Aorta (tissue), 5 donors: ENCODE data around the gene IFNA1. TPM values are rescaled to one million over a fixed set of nuclear protein-coding genes. Genes with fewer than 3 reads are reported as not detected.

Experiments used
- ATAC-seq: fragments of 200-7000 bp; cut with Tn5 transposase; one replicate; pipeline ENCODE4 v1.9.1; 2022; ENCODE audit warnings: moderate library complexity; ENCODE audit not compliant: low FRiP score
- DNase-seq, 2 donors: peaks; one replicate each; pipeline ENCODE4 v3.0.0-alpha.2; 2020
- H3K27ac ChIP-seq, 2 donors: one replicate each; pipeline ENCODE4 v1.5.1; 2013; ENCODE audit warnings: low read length in 2 of 2, mild to moderate bottlenecking in 2 of 2, moderate library complexity in 2 of 2, control low read depth in 1 of 2, inconsistent platforms in 1 of 2, low read depth in 1 of 2
- H3K27me3 ChIP-seq, 2 donors: one replicate each; pipeline ENCODE4 v1.6.1; 2013; ENCODE audit warnings: control low read depth in 1 of 2, low read length in 1 of 2, mild to moderate bottlenecking in 1 of 2, moderate library complexity in 1 of 2; ENCODE audit not compliant: insufficient read depth in 2 of 2, control insufficient read depth in 1 of 2
- H3K36me3 ChIP-seq, 2 donors: one replicate each; pipeline ENCODE4 v1.6.1; 2013; ENCODE audit warnings: control low read depth in 1 of 2, low read length in 1 of 2, mild to moderate bottlenecking in 1 of 2; ENCODE audit not compliant: insufficient read depth in 2 of 2, control insufficient read depth in 1 of 2
- H3K4me1 ChIP-seq, 2 donors: one replicate each; pipeline ENCODE4 v1.6.1; 2013; ENCODE audit warnings: low read length in 2 of 2, control low read depth in 1 of 2, mild to moderate bottlenecking in 1 of 2, moderate library complexity in 1 of 2; ENCODE audit not compliant: insufficient read depth in 2 of 2, control insufficient read depth in 1 of 2
- H3K4me3 ChIP-seq, 2 donors: one replicate each; pipeline ENCODE4 v1.5.1; 2013; ENCODE audit warnings: low read length in 2 of 2, control low read depth in 1 of 2, mild to moderate bottlenecking in 1 of 2
- H3K9me3 ChIP-seq: one replicate; pipeline ENCODE4 v1.6.1; 2013; ENCODE audit warnings: mild to moderate bottlenecking, low read length; ENCODE audit not compliant: control insufficient read depth
- WGBS, 2 donors: extraction: QIAGEN DNeasy Blood & Tissue Kit; methylation state at CpG; one replicate each; pipeline ENCODE4 v1.1.7; 2013; 5-methylcytosine and 5-hydroxymethylcytosine counted together
- intact Hi-C, 2 donors: fragments of 100-400 bp; cut with DNase I; formaldehyde crosslinking; loops; one replicate each; pipeline versions ENCODE4 v1.14.2 to v1.15.0; 2022
- long read RNA-seq, 2 donors: library from polyadenylated mRNA; unstranded; transcript quantifications; one replicate each; pipeline ENCODE4 v2.0.0, GENCODE V29; 2020 to 2021
- polyA plus RNA-seq, 2 donors: library from polyadenylated mRNA; stranded (reverse); fragments of 200-250 nt; gene quantifications; one replicate each; pipeline ENCODE4 v1.2.3, GENCODE V29; 2013
- total RNA-seq, 2 donors: library from RNA; stranded (reverse); fragmentation: NEBNext Ultra II Directional; extraction: Animal tissue kit (Norgen Biotek cat#: 25700); gene quantifications; one replicate each; pipeline ENCODE4 v1.2.1, GENCODE V29; 2021
- donor health status: healthy with polysubstance abuse.
- donor health status: Bipolar disorder and iron deficiency.
- donor health status: DM: no; HTN: no; CAD: no.
- donor health status: DM: no; HTN: no; CAD: no.
- donor health status: DM: yes; HTN: yes; CAD: no.

The IFNA1 gene
- not detected for total RNA-seq
- polyA plus RNA-seq: not detected
- long read RNA-seq, donor 1: 0 reads
- long read RNA-seq, donor 2: 0 reads

GRCh38 chr9:21440139-21440538 lies at the start of gene IFNA1:
Gene IFNA1 (plus strand): TSS chr9:21440439. CDS start chr9:21440508, 69 bp downstream.
- H3K9me3 ChIP-seq: peaks cover 2% of the 10 kb centered on the region
- ATAC-seq (no peak), DNase-seq (no peak)
- intact Hi-C loops: no loop called here
- no peak within 1 kb of the TSS for H3K4me3 ChIP-seq
- H3K27ac ChIP-seq: no peak within 1 kb of the TSS
- no peaks in the 10 kb centered on the region for H3K4me1 ChIP-seq
- 89% methylated on average over 4 of the region's 4 CpGs for WGBS, 2 donors
- no peaks in the 10 kb centered on the region for H3K27me3 ChIP-seq
- H3K36me3 ChIP-seq: no peaks in the 10 kb centered on the region

- WGBS, 2 donors: 81 to 86% methylated on average over 6 of the region's 6 CpGs
- DNase-seq (no peak), ATAC-seq (no peak)
- Histone ChIP-seq H3K4me1 (no peaks in the 10 kb centered on the region), H3K27ac (no peak overlapping the region), H3K9me3 (peaks cover 1% of the 10 kb centered on the region), H3K36me3 (no peaks in the 10 kb centered on the region), H3K4me3 (no peak overlapping the region), H3K27me3 (peaks cover 0 to 3% of the 10 kb centered on the region in 2 donors)
- intact Hi-C loops: loop anchor here in 1 of 2 donors (5.0 kb wide), 1 partner anchor 45 kb away; no protein-coding TSS in a partner anchor
Measured at GRCh38 chr9:21392270-21392669, 48.0 kb upstream of the IFNA1 start.

- DNase-seq: peak; percentile 52 to 81
- H3K27me3 ChIP-seq: peaks cover 0 to 6% of the 10 kb centered on the region in 2 donors
Measured at GRCh38 chr9:21395778-21396717, 44.2 kb upstream of the IFNA1 start.

GRCh38 chr9:21398955-21399489 lies 41.2 kb upstream of the IFNA1 start:
- Histone ChIP-seq H3K27ac (no peak overlapping the region), H3K4me3 (no peak overlapping the region), H3K27me3 (peaks cover 0 to 2% of the 10 kb centered on the region in 2 donors), H3K9me3 (no peaks in the 10 kb centered on the region), H3K36me3 (no peaks in the 10 kb centered on the region), H3K4me1 (no peaks in the 10 kb centered on the region)
- intact Hi-C loops: loop anchor here in 1 of 2 donors (5.0 kb wide), 1 partner anchor 67 kb away; no protein-coding TSS in a partner anchor
- ATAC-seq (no peak), DNase-seq (no peak)
- whole genome bisulfite sequencing, 2 donors: 88 to 91% methylated on average over 5 of the region's 5 CpGs

More at GRCh38 chr9:21395778-21396717, 44.2 kb upstream of the IFNA1 start:
- Histone ChIP-seq H3K27ac (no peak overlapping the region), H3K9me3 (peaks cover 1% of the 10 kb centered on the region), H3K4me1 (no peaks in the 10 kb centered on the region), H3K4me3 (peak overlapping the region in 1 of 2 donors; percentile 37), H3K36me3 (no peaks in the 10 kb centered on the region)
- ATAC-seq: peak; percentile 82
- intact Hi-C loops: loop anchor here (2.0 to 5.0 kb wide), 2 partner anchors 64 to 77 kb away; no protein-coding TSS in a partner anchor
- WGBS, 2 donors: 9% methylated on average over 40 of the region's 40 CpGs

- 36 to 43% methylated on average over 3 of the region's 3 CpGs for WGBS, 2 donors
- Histone ChIP-seq H3K4me1 (no peaks in the 10 kb centered on the region), H3K36me3 (no peaks in the 10 kb centered on the region), H3K9me3 (no peaks in the 10 kb centered on the region), H3K27ac (no peak overlapping the region), H3K4me3 (no peak overlapping the region), H3K27me3 (peaks cover 0 to 2% of the 10 kb centered on the region in 2 donors)
- no peak for DNase-seq
- ATAC-seq: no peak
- intact Hi-C loops: loop anchor here in 1 of 2 donors (5.0 kb wide), 1 partner anchor 68 kb away; no protein-coding TSS in a partner anchor
Measured at GRCh38 chr9:21399956-21400355, 40.3 kb upstream of the IFNA1 start.

- Histone ChIP-seq H3K4me3 (no peak overlapping the region), H3K9me3 (no peaks in the 10 kb centered on the region), H3K36me3 (no peaks in the 10 kb centered on the region), H3K27me3 (peaks cover 0 to 2% of the 10 kb centered on the region in 2 donors), H3K27ac (no peak overlapping the region), H3K4me1 (no peaks in the 10 kb centered on the region)
- 4 to 5% methylated on average over 53 of the region's 53 CpGs for WGBS, 2 donors
- DNase-seq (peak in 1 of 2 donors; percentile 71), ATAC-seq (peak; percentile 50)
- intact Hi-C loops: no loop called here
Measured at GRCh38 chr9:21402386-21403251, 37.6 kb upstream of the IFNA1 start.

GRCh38 chr9:21404146-21404545 lies 36.1 kb upstream of the IFNA1 start:
- Histone ChIP-seq H3K4me3 (no peak overlapping the region), H3K36me3 (no peaks in the 10 kb centered on the region), H3K27me3 (peaks cover 0 to 2% of the 10 kb centered on the region in 2 donors), H3K9me3 (no peaks in the 10 kb centered on the region), H3K27ac (no peak overlapping the region), H3K4me1 (no peaks in the 10 kb centered on the region)
- no peak for DNase-seq
- intact Hi-C loops: no loop called here
- no peak for ATAC-seq
- 5 to 6% methylated on average over 3 of the region's 3 CpGs for WGBS, 2 donors

- 92 to 93% methylated on average over 1 of the region's 1 CpG for WGBS, 2 donors
- H3K27me3 ChIP-seq: no peaks in the 10 kb centered on the region
- intact Hi-C loops: no loop called here
- H3K4me1 ChIP-seq: no peaks in the 10 kb centered on the region
- no peak within 1 kb of the TSS for H3K27ac ChIP-seq
- H3K36me3 ChIP-seq: no peaks in the 10 kb centered on the region
- H3K4me3 ChIP-seq: no peak within 1 kb of the TSS
- no peaks in the 10 kb centered on the region for H3K9me3 ChIP-seq
- ATAC-seq (no peak), DNase-seq (no peak)
Measured at GRCh38 chr9:21408817-21409216, 31.4 kb upstream of the IFNA1 start, which contains the start of gene IFNA8. Gene IFNA8 (plus strand): TSS chr9:21409117. CDS start chr9:21409177, 60 bp downstream.
